Mucosa of stomach (tissue), 1 donor: ENCODE data around the gene LPAR1.
"Not testable (repeated sequence)": the region's sequence is repeated elsewhere in the genome, so short reads cannot be mapped to it uniquely, and the experiment has no call there.

Source experiments
- H3K27me3 ChIP-seq: one replicate; pipeline ENCODE4 v1.7.0; 2013; ENCODE audit warnings: mild to moderate bottlenecking, low read length; ENCODE audit not compliant: control insufficient read depth, insufficient read depth
- H3K36me3 ChIP-seq: one replicate; pipeline ENCODE4 v1.7.0; 2013; ENCODE audit warnings: low read length; ENCODE audit not compliant: control insufficient read depth, insufficient read depth
- H3K4me1 ChIP-seq: one replicate; pipeline ENCODE4 v1.7.0; 2013; ENCODE audit warnings: mild to moderate bottlenecking, low read length; ENCODE audit not compliant: control insufficient read depth, insufficient read depth
- H3K4me3 ChIP-seq: one replicate; pipeline ENCODE4 v1.7.0; 2013; ENCODE audit warnings: low read length
- H3K9ac ChIP-seq: one replicate; pipeline ENCODE4 v1.7.0; 2013; ENCODE audit warnings: mild to moderate bottlenecking, low read length, moderate library complexity
- H3K9me3 ChIP-seq: one replicate; pipeline ENCODE4 v1.7.0; 2013; ENCODE audit warnings: mild to moderate bottlenecking, low read length, moderate library complexity; ENCODE audit not compliant: control insufficient read depth
- donor health status: Pancreatic carcinoma.

Gene LPAR1

DNA sequence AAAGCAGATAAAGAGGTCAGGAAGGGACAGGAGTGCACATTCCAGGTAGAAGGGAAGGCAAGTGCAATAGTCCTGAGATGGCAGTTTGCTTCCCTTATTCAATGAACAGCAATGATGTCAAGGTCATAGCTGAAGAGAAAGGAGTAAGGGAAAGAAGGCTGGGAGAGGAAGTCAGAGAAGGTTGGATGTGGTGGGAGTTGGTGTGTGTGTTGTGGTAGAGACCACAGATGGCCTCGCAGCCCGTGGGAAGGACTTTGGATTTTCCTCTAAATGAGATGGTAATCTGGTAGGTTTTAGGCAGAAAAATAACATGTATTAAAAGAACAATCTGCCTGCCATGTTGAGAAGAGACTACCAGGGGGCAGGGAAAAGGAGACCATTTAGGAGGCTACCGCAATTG, 25.1 kb upstream of the LPAR1 start:
- Histone ChIP-seq H3K4me3 (no peak overlapping the region), H3K36me3 (no peaks in the 10 kb centered on the region), H3K27me3 (peaks cover 3% of the 10 kb centered on the region), H3K9me3 (no peaks in the 10 kb centered on the region), H3K9ac (no peak overlapping the region), H3K4me1 (no peaks in the 10 kb centered on the region)

DNA sequence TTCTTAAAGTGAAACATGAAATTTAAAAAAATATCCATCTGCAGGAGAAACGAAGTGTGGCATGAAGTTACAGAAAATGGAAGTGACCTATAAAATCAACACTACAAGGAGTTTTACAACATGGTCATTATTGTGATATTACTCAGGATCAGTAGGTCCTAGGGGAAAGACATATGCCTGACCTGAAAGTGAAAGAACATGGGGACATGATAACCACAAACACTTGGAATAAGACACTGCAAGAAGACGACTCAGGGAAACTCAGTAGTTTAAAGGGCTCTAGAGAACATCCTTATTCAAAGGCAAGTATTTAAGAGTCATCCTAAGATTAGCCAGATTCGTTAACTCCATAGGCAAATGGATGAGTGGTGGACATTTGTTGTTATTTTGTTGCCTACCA, 19.9 kb upstream of the LPAR1 start:
- Histone ChIP-seq H3K9me3 (no peaks in the 10 kb centered on the region), H3K4me1 (no peaks in the 10 kb centered on the region), H3K9ac (no peak overlapping the region), H3K36me3 (no peaks in the 10 kb centered on the region), H3K4me3 (no peak overlapping the region), H3K27me3 (peaks cover under 1% of the 10 kb centered on the region)

DNA sequence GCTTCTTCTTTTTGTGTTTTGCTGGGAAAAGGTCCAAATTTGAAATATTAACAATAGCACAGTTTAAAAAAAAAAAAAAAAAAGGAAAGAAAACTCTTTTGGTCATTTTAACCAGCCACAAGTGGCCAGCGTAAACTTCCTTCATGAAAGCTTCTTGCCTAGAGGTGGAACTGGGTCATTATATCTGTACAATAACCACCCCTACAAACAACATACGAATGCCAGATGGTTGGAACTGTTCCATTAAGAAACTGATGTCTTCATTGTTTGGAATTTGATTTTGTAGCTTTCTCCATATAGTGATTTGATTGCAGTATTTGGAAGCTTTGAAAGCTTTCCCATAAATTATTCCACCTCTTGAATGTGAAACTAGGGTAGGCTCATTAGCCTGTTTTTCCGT, 18.3 kb upstream of the LPAR1 start:
- Histone ChIP-seq H3K9me3 (no peaks in the 10 kb centered on the region), H3K4me3 (no peak overlapping the region), H3K36me3 (no peaks in the 10 kb centered on the region), H3K27me3 (no peaks in the 10 kb centered on the region), H3K9ac (no peak overlapping the region), H3K4me1 (no peaks in the 10 kb centered on the region)

DNA sequence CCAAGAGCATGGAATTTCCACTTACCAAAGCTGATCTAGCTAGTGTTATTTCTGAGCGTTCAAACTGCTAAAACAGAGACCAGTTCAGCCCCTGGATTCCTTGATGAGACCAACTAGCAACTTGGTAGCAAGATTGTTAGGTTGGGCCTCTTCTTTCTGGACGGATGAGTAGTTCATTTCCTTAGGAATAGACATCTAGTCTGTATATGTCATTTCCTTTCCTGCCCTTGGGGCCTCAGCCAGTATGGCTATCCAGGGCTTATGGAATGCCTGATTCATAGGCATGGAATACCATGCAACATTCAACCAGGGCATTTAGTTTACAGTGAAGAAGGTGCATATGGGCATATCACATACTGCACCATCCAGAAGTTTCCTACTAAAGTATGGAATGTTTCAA, 14.5 kb upstream of the LPAR1 start:
- H3K4me3 ChIP-seq = no peak overlapping the region
- no peak overlapping the region for H3K9ac ChIP-seq
- no peaks in the 10 kb centered on the region for H3K27me3 ChIP-seq
- H3K4me1 ChIP-seq = no peaks in the 10 kb centered on the region
- no peaks in the 10 kb centered on the region for H3K9me3 ChIP-seq
- H3K36me3 ChIP-seq = no peaks in the 10 kb centered on the region

DNA sequence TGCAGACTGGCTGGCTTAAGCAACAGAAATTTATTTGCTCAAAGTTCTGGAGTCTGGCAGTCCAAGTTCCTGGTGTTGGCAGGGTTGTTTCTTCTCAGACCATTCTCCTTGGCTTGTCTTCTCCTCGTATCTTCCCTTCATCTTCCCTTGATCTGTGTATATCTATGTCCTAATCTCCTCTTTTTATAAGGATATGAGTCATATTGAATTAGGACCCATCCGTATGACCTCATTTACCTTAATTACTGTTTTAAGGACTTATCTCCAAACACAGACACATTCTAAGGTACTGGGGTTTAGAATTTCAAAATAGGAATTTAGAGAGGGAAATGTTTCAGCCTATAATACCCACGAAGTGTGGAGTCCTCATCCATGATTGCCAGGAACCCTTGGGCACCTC, 13.1 kb upstream of the LPAR1 start:
- H3K9me3 ChIP-seq = no peaks in the 10 kb centered on the region
- no peak overlapping the region for H3K9ac ChIP-seq
- H3K4me3 ChIP-seq = no peak overlapping the region
- H3K4me1 ChIP-seq = no peaks in the 10 kb centered on the region
- H3K36me3 ChIP-seq = no peaks in the 10 kb centered on the region
- H3K27me3 ChIP-seq = no peaks in the 10 kb centered on the region

DNA sequence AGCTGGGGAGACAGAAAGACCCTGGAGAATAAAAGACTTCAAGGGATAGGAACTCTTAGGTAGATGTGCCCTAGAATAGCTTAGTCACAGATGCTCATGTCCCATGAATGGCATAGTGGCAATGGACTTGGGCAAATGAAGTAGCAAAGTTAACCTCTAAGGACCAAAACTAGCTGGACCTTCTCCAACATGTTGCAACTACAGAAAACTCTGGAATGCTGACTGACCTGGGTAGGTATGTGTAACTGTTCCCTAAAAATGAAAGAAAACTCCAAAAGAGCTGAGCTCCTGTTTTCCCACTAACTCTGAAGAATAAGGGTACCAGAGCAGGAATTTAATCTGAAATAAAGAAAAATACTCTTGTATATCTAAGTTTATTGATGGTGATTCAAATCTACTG, 12.5 kb upstream of the LPAR1 start:
- no peaks in the 10 kb centered on the region for H3K9me3 ChIP-seq
- no peaks in the 10 kb centered on the region for H3K4me1 ChIP-seq
- H3K4me3 ChIP-seq = no peak overlapping the region
- no peaks in the 10 kb centered on the region for H3K27me3 ChIP-seq
- no peaks in the 10 kb centered on the region for H3K36me3 ChIP-seq
- H3K9ac ChIP-seq = no peak overlapping the region

DNA sequence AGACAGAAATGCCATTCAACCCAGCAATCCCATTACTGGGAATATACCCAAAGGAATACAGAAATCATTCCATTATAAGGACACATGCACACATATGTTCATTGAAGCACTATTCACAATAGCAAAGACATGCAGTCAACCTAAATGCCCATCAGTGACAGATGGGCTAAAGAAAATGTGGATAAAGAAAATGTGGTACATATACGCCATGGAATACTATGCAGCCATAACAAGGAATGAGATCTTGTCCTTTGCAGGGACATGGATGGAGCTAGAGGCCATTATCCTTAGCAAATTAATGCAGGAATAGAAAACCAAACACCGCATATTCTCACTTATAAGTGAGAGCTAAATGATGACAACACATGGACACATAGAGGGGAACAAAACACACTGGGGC, 9.0 kb upstream of the LPAR1 start:
- H3K4me3 ChIP-seq, H3K36me3 ChIP-seq, H3K9me3 ChIP-seq, H3K4me1 ChIP-seq, H3K27me3 ChIP-seq, H3K9ac ChIP-seq: not testable (repeated sequence)

DNA sequence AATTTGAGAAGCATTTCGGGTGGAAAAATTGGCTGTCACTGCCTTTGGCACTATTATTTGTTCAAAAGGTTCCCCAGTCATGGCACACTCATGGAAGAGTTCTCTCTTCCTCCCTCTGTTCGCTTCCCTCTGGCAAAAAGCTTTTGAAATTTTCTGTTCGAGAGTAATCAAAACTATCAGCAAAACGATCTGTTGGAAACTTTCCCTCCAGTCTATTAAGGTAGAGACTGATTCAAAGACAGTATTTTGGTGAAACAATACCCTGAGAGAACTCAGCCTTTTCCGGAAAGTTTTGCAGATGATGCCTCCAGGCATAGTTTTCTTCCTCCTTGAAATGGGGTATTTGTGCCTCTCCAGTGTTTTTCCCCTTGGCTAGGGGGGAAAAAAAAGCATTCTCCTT, 3.6 kb upstream of the LPAR1 start:
- no peaks in the 10 kb centered on the region for H3K9me3 ChIP-seq
- H3K4me3 ChIP-seq = no peak overlapping the region
- H3K27me3 ChIP-seq = no peaks in the 10 kb centered on the region
- no peak overlapping the region for H3K9ac ChIP-seq
- no peaks in the 10 kb centered on the region for H3K36me3 ChIP-seq
- H3K4me1 ChIP-seq = peaks cover under 1% of the 10 kb centered on the region

DNA sequence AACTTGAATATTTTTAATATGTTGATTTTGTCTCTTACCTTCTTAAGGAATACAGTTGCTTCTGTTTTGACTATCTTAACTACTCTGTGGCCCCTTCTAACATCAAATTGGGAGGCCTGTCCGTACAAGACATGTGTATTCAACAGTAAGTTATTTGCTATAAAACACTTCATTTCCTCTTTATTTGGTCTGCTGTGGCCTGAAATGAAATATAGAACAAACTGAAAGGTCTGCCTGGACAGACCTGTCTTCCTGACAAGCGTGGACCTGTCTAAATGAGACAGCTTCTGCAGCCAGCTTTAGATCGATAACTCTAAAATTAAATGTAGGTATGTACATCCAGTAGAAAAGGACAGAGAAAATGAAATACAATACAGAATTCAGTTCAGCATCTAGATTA, 2.2 kb upstream of the LPAR1 start:
- no peak overlapping the region for H3K4me3 ChIP-seq
- H3K4me1 ChIP-seq = peaks cover 15% of the 10 kb centered on the region
- no peaks in the 10 kb centered on the region for H3K27me3 ChIP-seq
- no peak overlapping the region for H3K9ac ChIP-seq
- no peaks in the 10 kb centered on the region for H3K36me3 ChIP-seq
- H3K9me3 ChIP-seq = no peaks in the 10 kb centered on the region

DNA sequence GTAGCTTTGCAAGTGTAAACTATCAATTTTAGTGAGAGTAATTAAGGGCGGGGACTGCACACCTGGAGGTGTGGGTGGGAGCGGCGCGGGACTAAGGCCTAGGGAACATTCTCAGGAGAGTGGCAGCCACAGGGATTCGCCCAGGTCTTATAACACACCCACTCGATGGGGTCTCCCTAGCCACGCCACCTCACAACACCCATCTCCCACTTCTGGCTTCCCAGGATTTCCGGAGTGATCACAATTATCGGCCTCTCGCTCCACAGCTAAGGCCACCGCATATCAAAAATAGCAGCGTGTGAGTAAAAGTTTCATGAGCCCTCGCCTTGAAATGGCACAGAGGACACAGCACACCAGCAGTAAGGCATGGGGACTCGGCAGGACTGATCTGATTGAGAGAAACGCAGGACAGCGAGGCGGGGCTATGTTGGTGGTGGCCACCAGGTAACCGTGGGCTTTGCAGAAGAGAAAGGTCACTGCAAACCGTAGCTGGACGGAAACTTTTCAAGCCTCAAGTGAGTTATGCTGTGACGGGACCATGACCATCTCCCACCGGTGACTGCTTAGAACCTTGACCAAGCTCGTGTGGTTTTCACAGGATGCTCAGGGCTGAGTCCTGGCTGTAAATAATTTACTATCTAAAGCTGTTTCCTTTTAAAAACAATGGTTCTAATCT, 1.1 kb upstream of the LPAR1 start:
- Histone ChIP-seq H3K9ac (peak overlapping the region; percentile 83), H3K9me3 (no peaks in the 10 kb centered on the region), H3K4me3 (peak overlapping the region; percentile 62), H3K27me3 (no peaks in the 10 kb centered on the region), H3K4me1 (peaks cover 15% of the 10 kb centered on the region), H3K36me3 (no peaks in the 10 kb centered on the region)

DNA sequence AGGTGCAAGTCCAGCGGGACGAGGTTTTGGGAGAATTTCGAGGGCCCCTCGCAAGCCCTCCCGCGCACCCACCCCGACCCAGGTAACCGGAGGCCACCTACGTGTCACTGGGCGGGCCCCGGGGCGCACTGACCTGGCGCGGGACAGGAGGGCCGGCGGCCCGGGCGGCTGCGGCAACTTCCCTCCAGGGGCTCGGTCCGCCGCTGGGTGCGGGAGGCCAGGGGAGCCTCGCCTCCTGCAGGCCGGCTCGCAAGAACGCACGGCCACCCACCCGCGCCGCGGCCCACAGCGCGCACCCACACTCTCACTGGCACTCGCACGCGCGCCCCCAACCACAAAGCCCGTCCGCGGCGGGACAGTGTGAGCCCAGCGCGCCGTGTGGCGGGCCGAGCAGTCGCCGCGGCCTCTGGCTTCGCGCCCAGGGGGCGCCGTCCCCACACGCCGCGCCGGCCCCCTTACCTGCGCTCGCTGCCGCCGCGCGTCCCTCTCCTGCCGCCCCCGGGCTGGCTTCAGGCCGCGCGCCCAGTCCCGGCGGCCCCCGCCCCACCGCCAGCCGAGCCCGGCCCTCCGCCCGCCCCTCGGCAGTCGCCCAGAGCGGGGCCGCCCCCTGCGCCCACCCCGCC, 451 bp downstream of the LPAR1 start:
- H3K9me3 ChIP-seq = no peaks in the 10 kb centered on the region
- H3K9ac ChIP-seq = peak overlapping the region; percentile 83
- no peaks in the 10 kb centered on the region for H3K27me3 ChIP-seq
- no peaks in the 10 kb centered on the region for H3K36me3 ChIP-seq
- H3K4me1 ChIP-seq = peaks cover 15% of the 10 kb centered on the region
- H3K4me3 ChIP-seq = peak overlapping the region; percentile 65

DNA sequence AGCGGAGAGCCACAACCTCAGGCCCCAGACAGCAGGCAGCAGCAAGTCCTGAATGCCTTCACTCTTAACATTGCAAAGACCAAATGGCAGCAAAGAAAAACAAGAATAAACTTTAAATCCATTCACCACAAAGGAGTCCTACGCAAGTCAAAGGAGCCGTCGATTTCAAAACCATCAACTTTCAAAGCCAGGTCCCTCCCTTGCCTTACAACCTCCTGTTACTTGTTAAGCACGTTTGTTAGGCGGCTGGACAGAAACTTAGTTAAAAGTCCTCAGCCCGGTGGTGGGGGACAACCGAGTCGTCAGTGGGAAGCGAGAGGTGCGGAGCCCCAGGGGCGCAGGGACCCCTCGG, 938 bp downstream of the LPAR1 start:
- Histone ChIP-seq H3K36me3 (no peaks in the 10 kb centered on the region), H3K27me3 (no peaks in the 10 kb centered on the region), H3K4me1 (peaks cover 15% of the 10 kb centered on the region), H3K9ac (peak overlapping the region; percentile 78), H3K9me3 (no peaks in the 10 kb centered on the region), H3K4me3 (peak overlapping the region; percentile 65)

DNA sequence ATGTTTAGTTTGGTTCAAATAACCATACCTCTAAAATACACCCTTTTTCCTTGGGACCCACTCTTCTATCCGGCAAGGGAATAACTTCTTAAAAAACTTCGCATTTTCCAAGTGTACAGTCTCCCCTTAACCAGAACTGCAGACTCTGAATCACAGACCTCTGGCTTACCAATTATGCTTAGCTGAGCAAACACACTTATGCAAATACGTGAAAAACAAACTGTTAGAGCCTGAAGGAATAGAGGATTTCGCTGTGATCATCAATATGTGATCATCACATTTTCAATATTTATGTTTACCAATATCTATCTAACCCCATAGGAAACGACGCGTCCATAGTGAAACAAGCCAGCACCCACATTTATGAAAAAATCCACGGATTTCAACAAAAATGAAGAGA, 1.3 kb downstream of the LPAR1 start:
- Histone ChIP-seq H3K4me3 (peak overlapping the region; percentile 65), H3K4me1 (peaks cover 15% of the 10 kb centered on the region), H3K9ac (peak overlapping the region; percentile 78), H3K9me3 (no peaks in the 10 kb centered on the region), H3K27me3 (no peaks in the 10 kb centered on the region), H3K36me3 (no peaks in the 10 kb centered on the region)
